Neural progenitor cell (in vitro differentiated cells): ENCODE measurements around the gene SLTM.

Source experiments
- CTCF ChIP-seq: fragments of 200-600 bp; sonication (generic); IDR thresholded peaks from 2 replicates; pipeline ENCODE4 v1.5.1; 2017; ENCODE audit warnings: antibody characterized with exemption, mild to moderate bottlenecking
- EZH2phosphoT487 ChIP-seq: fragments of 200-600 bp; sonication (generic); IDR thresholded peaks from 2 replicates; pipeline ENCODE4 v1.6.1; 2017; ENCODE audit warnings: antibody characterized with exemption

DNA sequence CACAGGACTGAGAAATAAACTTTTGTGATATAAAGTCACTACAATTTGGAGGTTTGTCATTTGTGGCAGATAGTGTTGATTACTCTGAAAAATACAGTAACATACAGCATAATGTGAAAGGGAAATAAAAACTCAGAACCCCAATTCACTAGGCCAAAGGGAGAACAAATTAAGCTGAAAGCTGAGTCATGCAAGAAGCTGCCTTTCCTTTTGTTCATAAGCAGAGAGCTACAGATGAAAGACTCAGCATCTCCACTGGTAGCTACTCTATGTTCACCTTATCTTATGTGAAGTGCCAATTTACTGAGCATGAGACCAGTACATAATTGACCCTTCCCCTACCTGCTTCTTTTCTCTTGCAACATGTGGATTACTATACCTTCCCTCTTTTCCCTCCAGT lies 19.3 kb upstream of the SLTM start:
- TF ChIP-seq CTCF: no peak
- no peak for TF ChIP-seq EZH2phosphoT487
